ENCODE measurements around the gene ELAVL1.
"Not testable (repeated sequence)": the region's sequence is repeated elsewhere in the genome, so short reads cannot be mapped to it uniquely, and the experiment has no call there.

ELAVL1 gene

GRCh38 chr19:8005534-8006256 is at the start of gene ELAVL1:
Gene ELAVL1 (minus strand): TSS chr19:8005641. CDS start chr19:7991815, 13,826 bp downstream.
- ATAC-seq (peak; percentile 94), DNase-seq (peak; percentile 95)

GRCh38 chr19:8054169-8054568 is 48.7 kb upstream of the ELAVL1 start:
- DNase-seq = no peak
- no peak for ATAC-seq

- no peak for DNase-seq
- no peak for ATAC-seq
These were observed 47.0 kb upstream of the ELAVL1 start, which contains the start of gene CCL25 for GRCh38 chr19:8052464-8052859. Gene CCL25 (plus strand): TSS chr19:8052760. CDS start chr19:8053050, 290 bp downstream.

- DNase-seq (peak; percentile 97), ATAC-seq (peak; percentile 97)
These were observed 45.0 kb upstream of the ELAVL1 start for GRCh38 chr19:8050274-8051096.

- no peak for DNase-seq
- no peak for ATAC-seq
These were observed 41.2 kb upstream of the ELAVL1 start for GRCh38 chr19:8046569-8047165.

GRCh38 chr19:8045872-8046568 is 40.6 kb upstream of the ELAVL1 start:
- ATAC-seq = no peak

GRCh38 chr19:8044018-8044417 is 38.6 kb upstream of the ELAVL1 start:
- ATAC-seq = no peak
- no peak for DNase-seq

More at GRCh38 chr19:8045872-8046568, 40.6 kb upstream of the ELAVL1 start:
- no peak for DNase-seq

GRCh38 chr19:8042900-8043299 is 37.5 kb upstream of the ELAVL1 start:
- ATAC-seq = no peak
- no peak for DNase-seq

- DNase-seq = no peak
- ATAC-seq = no peak
These were observed 36.1 kb upstream of the ELAVL1 start for GRCh38 chr19:8041531-8041931.

GRCh38 chr19:8039231-8039630 is 33.8 kb upstream of the ELAVL1 start:
- no peak for ATAC-seq
- no peak for DNase-seq

- ATAC-seq = no peak
- DNase-seq = no peak
These were observed 33.4 kb upstream of the ELAVL1 start for GRCh38 chr19:8038815-8039214.

- ATAC-seq = no peak
These were observed 31.1 kb upstream of the ELAVL1 start for GRCh38 chr19:8036434-8037099.

GRCh38 chr19:8034178-8034525 is 28.7 kb upstream of the ELAVL1 start:
- DNase-seq = no peak
- no peak for ATAC-seq

More at GRCh38 chr19:8036434-8037099, 31.1 kb upstream of the ELAVL1 start:
- no peak for DNase-seq

- not testable (repeated sequence) for ATAC-seq, DNase-seq
These were observed 28.1 kb upstream of the ELAVL1 start for GRCh38 chr19:8033287-8034177.

- ATAC-seq (no peak), DNase-seq (no peak)
These were observed 25.5 kb upstream of the ELAVL1 start for GRCh38 chr19:8030960-8031359.

GRCh38 chr19:8028951-8029491 is 23.6 kb upstream of the ELAVL1 start:
- ATAC-seq (no peak), DNase-seq (no peak)

GRCh38 chr19:8025316-8025715 is 19.9 kb upstream of the ELAVL1 start:
- no peak for DNase-seq

GRCh38 chr19:8024256-8024655 is 18.8 kb upstream of the ELAVL1 start:
- ATAC-seq, DNase-seq: not testable (repeated sequence)

More at GRCh38 chr19:8025316-8025715, 19.9 kb upstream of the ELAVL1 start:
- ATAC-seq = no peak

GRCh38 chr19:8023371-8023770 is 17.9 kb upstream of the ELAVL1 start:
- no peak for ATAC-seq
- no peak for DNase-seq

GRCh38 chr19:8022275-8022674 is 16.8 kb upstream of the ELAVL1 start:
- ATAC-seq = no peak
- no peak for DNase-seq

Data from stimulated activated naive CD8-positive, alpha-beta T cell treated with anti-CD3 and anti-CD28 coated beads, Interleukin-15, Interleukin-2, amounts not matched to agents 100 U/mL and 50 U/mL, for 24 hours (primary cell).